H54 (cell line): ENCODE measurements around the gene SPOCK3.
"Not testable (repeated sequence)": the region's sequence is repeated elsewhere in the genome, so short reads cannot be mapped to it uniquely, and the experiment has no call there.

Experiments
- DNase-seq: peaks from one replicate; pipeline ENCODE4 v3.0.0; 2011; ENCODE audit warnings: low spot score, mixed read lengths; ENCODE audit not compliant: insufficient read length
- FAIRE-seq: peaks from 3 replicates; lab custom pipeline; 2011; peaks lifted over from hg19 to GRCh38; lab: Jason Lieb, UNC
- POLR2A ChIP-seq: IDR thresholded peaks from 2 replicates; pipeline ENCODE4 v1.6.1; 2011; ENCODE audit warnings: low read depth, mild to moderate bottlenecking, low read length

The SPOCK3 gene

DNA sequence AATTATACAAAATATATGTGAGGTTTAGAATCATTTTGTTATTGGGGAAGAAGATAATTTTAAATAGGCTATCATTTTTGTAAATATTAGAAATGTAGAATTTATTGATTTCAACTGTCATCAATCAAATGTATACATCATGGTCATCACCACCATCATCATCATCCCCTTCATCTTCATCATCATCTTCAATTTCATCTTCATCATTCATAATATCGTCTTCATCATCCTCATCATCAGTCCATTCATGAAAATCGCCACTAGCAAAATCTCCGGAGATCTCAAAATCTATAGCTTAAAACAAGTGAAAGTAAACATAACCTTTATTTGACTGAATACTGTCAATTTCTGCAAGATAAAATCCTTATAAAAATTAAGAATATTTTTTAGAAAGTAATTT, 499.5 kb downstream of the SPOCK3 start:
- FAIRE-seq (no peak), DNase-seq (no peak)
- no peak for TF ChIP-seq POLR2A

DNA sequence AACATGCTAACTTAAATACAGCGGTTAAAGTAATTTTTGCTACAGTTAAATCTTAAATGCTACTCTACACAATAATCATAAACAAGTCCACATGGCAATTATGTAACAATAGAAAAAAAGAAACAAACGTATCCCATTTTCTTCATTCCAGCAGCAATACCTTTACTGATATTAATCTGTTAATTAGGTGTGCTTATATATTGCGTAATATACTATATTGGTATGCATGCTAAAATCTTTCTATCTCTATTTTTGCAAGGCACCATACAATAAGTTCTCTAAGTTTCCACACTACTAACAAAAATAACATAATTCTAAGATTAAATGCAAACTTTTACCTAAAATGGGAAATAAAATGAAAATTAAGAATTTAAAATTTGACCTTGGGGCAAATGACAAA, 500.6 kb downstream of the SPOCK3 start:
- no peak for FAIRE-seq
- DNase-seq: no peak
- TF ChIP-seq POLR2A: no peak

DNA sequence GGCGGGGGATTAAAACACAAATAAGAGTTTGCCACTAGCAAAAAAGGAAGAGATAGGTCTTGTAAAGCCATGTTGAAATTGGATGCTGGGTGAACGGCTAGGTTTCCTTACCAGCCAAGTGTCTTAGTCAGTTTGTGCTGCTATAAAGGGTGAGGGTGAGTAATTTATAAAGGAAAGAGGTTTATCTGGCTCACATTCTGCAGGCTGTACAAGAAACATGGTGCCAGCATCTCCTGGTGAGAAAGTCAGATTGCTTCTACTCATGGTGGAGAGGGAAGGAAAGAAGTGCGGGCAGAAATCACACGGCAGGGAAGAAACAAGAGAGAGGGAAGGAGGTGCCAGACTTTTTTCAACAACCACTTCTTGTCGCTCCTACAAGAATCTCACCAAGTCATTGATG, 507.5 kb downstream of the SPOCK3 start:
- DNase-seq: no peak
- FAIRE-seq: no peak
- TF ChIP-seq POLR2A: no peak

DNA sequence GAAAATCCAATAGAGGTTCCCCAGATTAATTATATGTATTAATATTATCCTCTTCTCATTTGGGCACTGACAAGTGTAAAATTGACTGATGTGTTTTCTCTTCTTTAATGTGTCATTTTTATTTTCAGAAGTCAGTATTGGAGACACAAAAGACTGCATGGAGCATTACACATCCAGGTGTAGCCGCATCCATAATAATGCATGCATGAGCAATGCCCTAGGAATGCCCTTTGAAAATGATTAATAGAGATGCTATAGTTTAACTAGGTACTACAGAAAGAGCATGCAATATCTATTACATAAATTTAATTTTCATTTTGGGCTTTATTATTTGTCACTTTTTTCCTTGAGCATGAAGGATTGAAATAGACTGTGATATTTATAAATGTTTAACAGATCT, 509.9 kb downstream of the SPOCK3 start:
- FAIRE-seq (no peak), DNase-seq (no peak)
- TF ChIP-seq POLR2A: no peak

DNA sequence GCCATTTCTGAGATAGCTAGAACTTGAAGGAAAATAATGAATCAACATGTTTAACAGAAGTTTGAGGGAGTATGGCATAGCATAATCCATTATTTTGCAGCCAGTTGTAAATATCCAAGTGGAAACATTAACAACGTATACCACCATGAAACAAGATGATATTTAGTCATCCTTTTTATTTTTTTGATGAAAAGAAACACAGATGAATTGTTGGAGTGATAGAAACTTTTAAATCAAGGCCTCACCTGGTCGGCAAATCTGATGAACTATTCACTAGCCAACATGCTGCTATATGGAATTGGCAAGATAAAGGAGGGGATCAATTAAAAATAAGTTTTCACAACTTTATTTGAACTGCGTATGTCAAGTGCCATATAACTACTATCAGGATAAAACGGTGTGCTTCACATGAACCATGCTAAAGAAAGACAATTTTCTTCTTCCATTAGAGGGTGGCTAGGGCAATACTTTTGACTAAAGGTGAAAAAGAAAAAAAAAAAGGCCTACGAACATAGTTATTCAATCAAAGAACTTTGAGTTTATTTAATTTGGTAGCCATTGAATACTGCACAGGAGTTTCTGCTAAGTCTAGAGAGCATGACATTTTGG, 510.7 kb downstream of the SPOCK3 start:
- FAIRE-seq (no peak), DNase-seq (no peak)
- TF ChIP-seq POLR2A: no peak

DNA sequence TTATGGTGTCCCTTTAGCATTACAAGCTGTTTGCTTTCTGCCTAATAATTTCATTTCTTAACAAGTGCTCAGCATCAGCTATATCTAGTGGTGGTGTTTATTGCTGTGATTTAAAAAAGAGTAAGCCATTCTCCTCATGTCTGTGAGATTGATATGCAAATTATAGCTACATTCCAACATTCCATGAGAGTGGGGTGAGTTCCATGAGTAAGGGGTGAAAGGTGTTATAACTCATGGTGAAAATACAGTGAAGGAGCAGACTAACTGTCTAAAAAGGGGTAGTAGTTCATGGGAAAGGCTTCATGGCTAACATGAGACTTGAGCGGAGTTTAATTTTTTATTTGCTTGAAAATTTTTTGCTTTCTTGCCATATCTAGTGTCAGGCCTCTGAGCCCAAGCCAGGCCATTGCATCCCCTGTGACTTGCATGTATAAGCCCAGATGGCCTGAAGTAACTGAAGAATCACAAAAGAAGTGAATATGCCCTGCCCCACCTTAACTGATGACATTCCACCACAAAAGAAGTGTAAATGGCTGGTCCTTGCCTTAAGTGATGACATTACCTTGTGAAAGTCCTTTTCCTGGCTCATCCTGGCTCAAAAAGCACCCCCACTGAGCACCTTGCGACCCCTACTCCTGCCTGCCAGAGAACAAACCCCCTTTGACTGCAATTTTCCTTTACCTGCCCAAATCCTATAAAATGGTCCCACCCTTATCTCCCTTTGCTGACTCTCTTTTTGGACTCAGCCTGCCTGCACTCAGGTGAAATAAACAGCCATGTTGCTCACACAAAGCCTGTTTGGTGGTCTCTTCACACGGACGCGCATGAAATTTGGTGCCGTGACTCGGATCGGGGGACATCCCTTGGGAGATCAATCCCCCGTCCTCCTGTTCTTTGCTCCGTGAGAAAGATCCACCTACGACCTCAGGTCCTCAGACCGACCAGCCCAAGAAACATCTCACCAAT, 518.3 kb downstream of the SPOCK3 start:
- not testable (repeated sequence) for DNase-seq, FAIRE-seq

DNA sequence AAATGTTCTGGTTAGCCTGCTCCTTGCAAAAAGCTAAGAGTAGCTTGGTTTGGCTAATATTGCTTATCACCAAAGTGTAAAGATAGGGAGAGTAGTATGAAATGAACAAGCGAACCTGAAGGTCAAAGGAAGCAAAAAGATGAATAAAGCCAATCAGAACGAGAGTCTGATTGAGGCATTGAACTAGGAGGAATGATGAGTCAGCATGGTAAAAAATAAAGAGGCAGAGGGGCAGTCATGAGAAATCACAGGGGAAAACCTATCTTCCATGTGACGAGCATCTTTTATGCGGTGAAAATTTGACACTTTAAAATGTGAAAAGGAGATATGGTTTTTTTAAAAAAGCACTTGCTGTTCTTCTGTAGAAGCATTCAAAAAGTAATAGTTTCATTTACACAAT, 533.7 kb downstream of the SPOCK3 start:
- TF ChIP-seq POLR2A: no peak
- no peak for DNase-seq
- no peak for FAIRE-seq

DNA sequence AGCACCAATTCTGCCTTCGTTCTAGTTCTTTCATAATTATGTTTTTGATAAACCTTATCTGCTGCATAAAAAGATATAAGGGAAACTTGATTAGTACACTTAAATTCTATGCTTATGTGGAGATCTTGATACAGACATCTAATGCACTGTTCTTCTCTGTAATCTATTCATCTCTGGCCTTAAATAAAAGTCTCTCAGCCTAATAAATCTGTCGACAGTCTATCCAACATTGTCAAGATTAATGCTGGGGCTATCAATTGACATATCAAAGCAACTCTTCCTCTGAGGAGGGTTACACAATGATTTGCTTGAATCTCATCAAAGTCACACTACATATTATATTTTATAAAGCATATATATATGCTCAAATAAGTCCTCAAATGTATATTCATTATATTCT, 545.5 kb downstream of the SPOCK3 start:
- TF ChIP-seq POLR2A: no peak
- DNase-seq (no peak), FAIRE-seq (no peak)

DNA sequence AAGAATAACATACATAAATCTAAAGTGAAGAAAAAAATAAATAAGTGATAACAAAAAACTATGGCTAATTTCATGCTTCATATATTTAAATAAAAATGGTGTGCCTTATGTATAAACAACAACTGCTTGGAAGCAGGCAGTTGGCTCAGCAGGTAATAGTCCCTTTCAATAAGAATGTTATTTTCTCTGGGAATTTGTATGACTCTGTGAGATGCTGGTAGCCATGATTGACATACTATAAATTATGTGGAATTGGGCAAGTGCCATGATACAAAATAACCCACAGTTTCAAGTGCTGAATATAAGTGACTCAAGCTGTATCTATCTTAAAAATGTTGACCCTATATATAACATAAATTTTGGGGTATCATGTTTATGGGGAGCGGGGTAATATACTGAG, 546.5 kb downstream of the SPOCK3 start:
- DNase-seq: no peak
- TF ChIP-seq POLR2A: no peak
- FAIRE-seq: no peak
